Smooth muscle cell (in vitro differentiated cells): Measurements from ENCODE around the gene SEL1L. TPM values are rescaled to one million over a fixed set of nuclear protein-coding genes. Genes with fewer than 3 reads are reported as not detected.

ENCODE experiments used
- DNase-seq: peaks from one replicate; lab custom pipeline; 2025; ENCODE audit not compliant: unreplicated experiment; lab: John Stamatoyannopoulos, UW
- H2AFZ ChIP-seq: fragments of 200-600 bp; sonication (generic); 2 replicates; pipeline ENCODE4 v1.6.0; 2016; ENCODE audit warnings: antibody characterized with exemption, low read depth, mild to moderate bottlenecking
- H3F3A ChIP-seq: fragments of 200-600 bp; sonication (generic); 2 replicates; pipeline ENCODE4 v1.6.0; 2017; ENCODE audit warnings: antibody characterized with exemption, low read depth
- H3K27ac ChIP-seq: fragments of 200-600 bp; sonication (generic); 2 replicates; pipeline ENCODE4 v1.5.1; 2016; ENCODE audit warnings: low read depth, mild to moderate bottlenecking
- H3K27me3 ChIP-seq: fragments of 200-600 bp; sonication (generic); 2 replicates; pipeline ENCODE4 v1.6.1; 2016; ENCODE audit warnings: low read depth, mild to moderate bottlenecking
- H3K36me3 ChIP-seq: fragments of 200-600 bp; sonication (generic); 2 replicates; pipeline ENCODE4 v1.5.1; 2016; ENCODE audit warnings: low read depth
- H3K4me1 ChIP-seq: fragments of 200-600 bp; sonication (generic); 2 replicates; pipeline ENCODE4 v1.5.1; 2016; ENCODE audit warnings: low read depth
- H3K4me2 ChIP-seq: fragments of 200-600 bp; sonication (generic); 2 replicates; pipeline ENCODE4 v1.6.0; 2016; ENCODE audit warnings: mild to moderate bottlenecking
- H3K4me3 ChIP-seq: fragments of 200-600 bp; sonication (generic); 2 replicates; pipeline ENCODE4 v1.5.1; 2016; ENCODE audit warnings: mild to moderate bottlenecking
- H3K79me2 ChIP-seq: fragments of 200-600 bp; sonication (generic); 2 replicates; pipeline ENCODE4 v1.6.0; 2016; ENCODE audit warnings: low read depth, mild to moderate bottlenecking
- H3K9ac ChIP-seq: fragments of 200-600 bp; sonication (generic); 2 replicates; pipeline ENCODE4 v1.6.0; 2016; ENCODE audit warnings: low read depth
- H3K9me3 ChIP-seq: fragments of 200-600 bp; sonication (generic); replicated peaks from 2 replicates; pipeline ENCODE4 v1.5.1; 2016; ENCODE audit warnings: low read depth
- H4K20me1 ChIP-seq: fragments of 200-600 bp; sonication (generic); 2 replicates; pipeline ENCODE4 v1.6.0; 2016; ENCODE audit warnings: low read depth
- WGBS: methylation state at CpG from one replicate; pipeline ENCODE4 v1.1.7; 2016; ENCODE audit warnings: low lambda C conversion rate; 5-methylcytosine and 5-hydroxymethylcytosine counted together
- polyA plus RNA-seq: library from polyadenylated mRNA; unstranded; fragments of >200 nt; fragmentation: Nextera tagmentation; extraction: Ambion mirVana; gene quantifications from 2 replicates; pipeline ENCODE4 v1.2.1, GENCODE V29; 2016
- total RNA-seq: library from RNA; depleted of rRNA; stranded (reverse); fragments of >200 nt; gene quantifications from 2 replicates; pipeline ENCODE4 v1.2.3, GENCODE V29; 2014
- TF ChIP-seq, protein P1 (sequence below): fragments of 200-600 bp; sonication (generic); IDR thresholded peaks from 2 replicates; pipeline ENCODE4 v1.5.1; 2017; ENCODE audit warnings: borderline replicate concordance, mild to moderate bottlenecking, antibody characterized with exemption; ENCODE audit not compliant: insufficient read depth, poor library complexity, severe bottlenecking

Gene SEL1L
- total and polyA plus RNA-seq, 2 experiments from 2014 or later, result 36.8 to 78.8 TPM

DNA sequence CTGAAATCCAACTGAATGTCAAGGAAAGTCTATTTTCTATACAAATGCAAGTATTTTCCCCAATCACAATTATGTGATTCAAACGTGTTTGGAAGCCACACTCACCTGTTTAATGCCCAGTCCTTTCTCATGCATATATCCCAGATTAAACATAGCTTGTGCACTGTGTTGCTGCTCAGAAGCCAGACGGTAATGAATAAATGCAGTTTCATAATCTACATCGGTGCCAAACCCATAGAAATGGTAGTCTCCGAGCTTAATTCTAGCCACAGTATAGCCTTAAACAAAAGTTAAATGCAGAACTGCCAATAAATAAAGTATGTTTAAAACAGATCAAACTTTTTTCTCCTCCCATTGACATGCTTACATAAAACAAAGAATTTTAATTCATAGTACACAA lies 49.5 kb downstream of the SEL1L start:
- H3K4me3 ChIP-seq, result no peak overlapping the region

GRCh38 chr14:81480741-81481140 lies 52.9 kb downstream of the SEL1L start:
- Histone ChIP-seq H4K20me1 (no peaks in the 10 kb centered on the region), H3K9me3 (no peaks in the 10 kb centered on the region), H2AFZ (no peak overlapping the region), H3K27ac (no peak overlapping the region), H3K4me2 (no peak overlapping the region), H3K4me1 (no peaks in the 10 kb centered on the region), H3K36me3 (peaks cover 26% of the 10 kb centered on the region), H3K9ac (no peak overlapping the region), H3K79me2 (no peaks in the 10 kb centered on the region), H3F3A (no peaks in the 10 kb centered on the region), H3K4me3 (no peak overlapping the region), H3K27me3 (no peaks in the 10 kb centered on the region)
- 90% methylated on average over 5 of the region's 5 CpGs for WGBS
- DNase-seq, result no peak
- TF ChIP-seq, protein P1, sequence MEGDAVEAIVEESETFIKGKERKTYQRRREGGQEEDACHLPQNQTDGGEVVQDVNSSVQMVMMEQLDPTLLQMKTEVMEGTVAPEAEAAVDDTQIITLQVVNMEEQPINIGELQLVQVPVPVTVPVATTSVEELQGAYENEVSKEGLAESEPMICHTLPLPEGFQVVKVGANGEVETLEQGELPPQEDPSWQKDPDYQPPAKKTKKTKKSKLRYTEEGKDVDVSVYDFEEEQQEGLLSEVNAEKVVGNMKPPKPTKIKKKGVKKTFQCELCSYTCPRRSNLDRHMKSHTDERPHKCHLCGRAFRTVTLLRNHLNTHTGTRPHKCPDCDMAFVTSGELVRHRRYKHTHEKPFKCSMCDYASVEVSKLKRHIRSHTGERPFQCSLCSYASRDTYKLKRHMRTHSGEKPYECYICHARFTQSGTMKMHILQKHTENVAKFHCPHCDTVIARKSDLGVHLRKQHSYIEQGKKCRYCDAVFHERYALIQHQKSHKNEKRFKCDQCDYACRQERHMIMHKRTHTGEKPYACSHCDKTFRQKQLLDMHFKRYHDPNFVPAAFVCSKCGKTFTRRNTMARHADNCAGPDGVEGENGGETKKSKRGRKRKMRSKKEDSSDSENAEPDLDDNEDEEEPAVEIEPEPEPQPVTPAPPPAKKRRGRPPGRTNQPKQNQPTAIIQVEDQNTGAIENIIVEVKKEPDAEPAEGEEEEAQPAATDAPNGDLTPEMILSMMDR, result no peak

More for the DNA sequence above, 49.5 kb downstream of the SEL1L start:
- no peak overlapping the region for H3K27ac ChIP-seq
- no peak overlapping the region for H3K4me2 ChIP-seq
- TF ChIP-seq, protein P1, result no peak
- H3K4me1 ChIP-seq, result no peaks in the 10 kb centered on the region
- no peaks in the 10 kb centered on the region for H3K79me2 ChIP-seq
- H3F3A ChIP-seq, result no peaks in the 10 kb centered on the region
- 95% methylated on average over 4 of the region's 4 CpGs for WGBS
- no peaks in the 10 kb centered on the region for H3K9me3 ChIP-seq
- H3K9ac ChIP-seq, result no peak overlapping the region
- peaks cover 44% of the 10 kb centered on the region for H3K36me3 ChIP-seq
- no peaks in the 10 kb centered on the region for H3K27me3 ChIP-seq
- H2AFZ ChIP-seq, result no peak overlapping the region
- H4K20me1 ChIP-seq, result no peaks in the 10 kb centered on the region
- no peak for DNase-seq

GRCh38 chr14:81478446-81478845 lies 55.2 kb downstream of the SEL1L start:
- TF ChIP-seq, protein P1, result no peak
- Histone ChIP-seq H3K36me3 (peaks cover 19% of the 10 kb centered on the region), H3K27ac (no peak overlapping the region), H4K20me1 (no peaks in the 10 kb centered on the region), H3K4me1 (no peaks in the 10 kb centered on the region), H3K9ac (no peak overlapping the region), H3K79me2 (no peaks in the 10 kb centered on the region), H3K9me3 (no peaks in the 10 kb centered on the region), H3K4me3 (no peak overlapping the region), H3F3A (no peaks in the 10 kb centered on the region), H3K27me3 (no peaks in the 10 kb centered on the region), H2AFZ (no peak overlapping the region), H3K4me2 (no peak overlapping the region)
- no peak for DNase-seq
- 96% methylated on average over 3 of the region's 3 CpGs for WGBS

DNA sequence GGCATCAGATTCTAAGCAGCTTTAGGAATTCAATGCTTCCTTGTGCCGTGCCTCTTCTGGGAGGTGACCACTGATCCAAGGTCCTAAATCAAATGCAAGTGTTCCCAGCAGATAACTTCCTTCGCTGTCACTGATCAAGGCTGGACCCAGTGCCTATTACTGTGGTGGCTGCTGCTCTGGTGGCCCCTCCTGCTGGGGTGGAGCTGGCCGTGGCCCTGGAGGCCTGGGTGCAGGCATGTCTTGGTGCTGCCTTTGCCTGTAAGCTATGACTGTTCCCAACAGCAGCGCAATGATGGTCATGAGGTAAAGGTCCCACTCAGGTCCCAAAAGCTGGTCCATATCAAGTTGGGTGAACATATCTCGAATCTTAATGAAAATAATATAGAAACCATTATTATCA lies 56.8 kb downstream of the SEL1L start:
- H3K27ac ChIP-seq, result no peak overlapping the region
- DNase-seq, result no peak
- WGBS, result 95% methylated on average over 5 of the region's 5 CpGs
- no peaks in the 10 kb centered on the region for H4K20me1 ChIP-seq
- TF ChIP-seq, protein P1, result no peak
- H3F3A ChIP-seq, result no peaks in the 10 kb centered on the region
- no peaks in the 10 kb centered on the region for H3K27me3 ChIP-seq
- no peaks in the 10 kb centered on the region for H3K9me3 ChIP-seq
- H3K4me3 ChIP-seq, result no peak overlapping the region
- H3K4me1 ChIP-seq, result no peaks in the 10 kb centered on the region
- H3K4me2 ChIP-seq, result no peak overlapping the region
- H2AFZ ChIP-seq, result no peak overlapping the region
- peaks cover 13% of the 10 kb centered on the region for H3K36me3 ChIP-seq
- no peaks in the 10 kb centered on the region for H3K79me2 ChIP-seq
- no peak overlapping the region for H3K9ac ChIP-seq
